Esophagus muscularis mucosa (tissue), 4 donors: Measurements from ENCODE around the gene SHISA4.

Experiments
- CTCF ChIP-seq, 3 experiments: fragments of 200-600 bp in 2 of 3; fragments of 450-650 bp in 1 of 3; sonication (generic) in 2 of 3; IDR thresholded peaks; one replicate each; pipeline ENCODE4 v1.5.1; 2017 to 2019; ENCODE audit warnings: antibody characterized with exemption in 3 of 3, mild to moderate bottlenecking in 2 of 3, moderate library complexity in 1 of 3
- EP300 ChIP-seq: sonication (generic); formaldehyde crosslinking; IDR thresholded peaks from one replicate; pipeline ENCODE4 v1.6.1; 2017; ENCODE audit warnings: antibody characterized with exemption
- POLR2AphosphoS5 ChIP-seq, 2 donors: sonication (generic); formaldehyde crosslinking; IDR thresholded peaks; one replicate each; pipeline ENCODE4 v1.6.1; 2017; ENCODE audit warnings: antibody characterized with exemption in 2 of 2

GRCh38 chr1:201921952-201922558 lies 33.4 kb downstream of the SHISA4 start:
- no peak for TF ChIP-seq CTCF (IDR thresholded peaks at IDR 0.05)
- TF ChIP-seq EP300 = no peak
- TF ChIP-seq POLR2AphosphoS5 (IDR thresholded peaks at IDR 0.05) = no peak
